M059J (cell line): ENCODE results near the gene GRIP2. TPM values are rescaled to one million over a fixed set of nuclear protein-coding genes. Genes with fewer than 3 reads are reported as not detected.

Source experiments
- DNase-seq: peaks from one replicate; pipeline ENCODE4 v3.0.0-alpha.2; 2012; ENCODE audit warnings: low read depth
- total RNA-seq: library from RNA; depleted of rRNA; stranded (reverse); fragments of >200 nt; shearing (Covaris generic); gene quantifications from 2 replicates; pipeline ENCODE4 v1.2.3, GENCODE V29; 2014

Gene GRIP2
- total RNA-seq, 1 experiment from 2014 or later: 7.6 TPM

DNA sequence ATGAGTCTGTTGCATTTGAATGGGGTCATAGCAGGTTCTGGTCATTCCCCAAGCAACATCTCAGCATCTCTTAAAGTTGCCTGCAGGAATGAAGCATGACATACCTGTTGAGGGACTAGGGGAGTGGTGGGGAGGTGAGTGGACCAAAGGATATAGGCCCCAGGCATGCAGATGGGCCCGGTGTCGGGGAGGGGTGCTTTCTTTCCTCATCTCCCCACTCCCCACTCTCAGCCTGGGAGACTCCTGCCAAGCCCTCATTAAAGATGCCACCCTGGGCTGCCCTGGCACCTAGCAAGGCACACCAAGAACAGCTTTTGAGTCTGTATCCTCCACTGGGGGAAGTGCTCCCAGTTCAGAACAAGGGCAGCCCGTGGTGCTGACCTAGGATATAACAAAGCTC, 54.2 kb downstream of the GRIP2 start:
- no peak for DNase-seq

DNA sequence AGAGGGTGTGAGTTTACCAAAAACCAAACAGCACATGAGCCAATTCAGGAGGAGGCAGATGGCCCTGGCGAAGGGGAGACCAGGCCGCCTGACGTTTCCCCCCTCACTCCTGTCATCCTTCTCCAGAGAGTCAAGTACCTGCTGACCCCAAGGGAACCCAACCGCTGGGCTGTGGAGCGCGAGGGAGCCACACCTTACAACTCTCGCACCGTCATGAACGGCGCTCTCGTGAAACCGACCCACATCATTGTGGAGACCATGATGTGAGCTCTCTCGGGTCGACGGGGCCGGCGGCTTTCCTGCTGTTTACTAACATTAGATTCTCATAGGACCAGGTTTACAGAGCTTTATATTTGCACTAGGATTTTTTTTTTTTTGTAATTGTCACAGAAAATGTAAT, 55.4 kb downstream of the GRIP2 start:
- DNase-seq: no peak

DNA sequence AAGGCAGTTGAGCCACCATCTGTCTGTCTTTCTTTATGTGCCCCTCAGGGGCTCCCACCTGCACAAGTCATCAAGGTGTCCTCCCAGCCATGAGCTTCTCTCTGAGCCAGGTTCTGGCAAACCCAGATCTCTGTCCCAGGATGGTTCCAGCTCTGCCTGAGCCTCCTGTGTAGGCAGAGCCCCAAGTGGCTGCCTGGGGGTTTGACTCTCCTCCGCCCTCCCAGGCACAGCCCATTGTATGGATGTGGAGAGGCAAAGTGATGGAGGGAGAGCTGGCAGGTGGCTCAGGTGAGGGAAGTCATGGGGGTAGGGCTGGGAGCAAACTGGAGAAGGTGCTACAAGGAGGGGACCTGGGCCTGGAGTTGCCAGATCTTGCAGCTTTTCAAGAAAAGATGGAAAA, 56.9 kb downstream of the GRIP2 start:
- DNase-seq: no peak

DNA sequence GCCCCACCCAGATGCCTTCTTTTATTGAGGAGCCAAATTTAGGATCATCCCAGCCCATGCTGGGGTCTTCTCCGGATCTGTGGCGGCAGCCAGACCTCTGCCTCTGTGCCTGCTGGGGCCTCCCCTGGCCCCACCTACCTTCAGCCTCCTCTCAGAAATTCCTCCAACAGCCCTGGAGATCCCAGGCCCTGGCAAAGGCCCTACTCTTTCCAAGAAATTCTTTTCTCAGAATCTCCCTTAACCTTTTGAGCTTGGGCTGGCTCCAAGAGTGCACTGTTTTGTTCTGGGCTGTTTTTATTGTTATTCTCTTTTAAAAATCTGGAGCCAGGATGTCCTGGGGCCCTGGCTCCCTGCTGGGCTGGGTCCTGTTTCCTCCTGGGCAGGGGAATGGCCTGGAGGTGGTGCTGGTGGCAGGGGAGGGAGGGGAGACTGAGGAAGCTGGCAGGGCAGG, 57.8 kb downstream of the GRIP2 start:
- no peak for DNase-seq

DNA sequence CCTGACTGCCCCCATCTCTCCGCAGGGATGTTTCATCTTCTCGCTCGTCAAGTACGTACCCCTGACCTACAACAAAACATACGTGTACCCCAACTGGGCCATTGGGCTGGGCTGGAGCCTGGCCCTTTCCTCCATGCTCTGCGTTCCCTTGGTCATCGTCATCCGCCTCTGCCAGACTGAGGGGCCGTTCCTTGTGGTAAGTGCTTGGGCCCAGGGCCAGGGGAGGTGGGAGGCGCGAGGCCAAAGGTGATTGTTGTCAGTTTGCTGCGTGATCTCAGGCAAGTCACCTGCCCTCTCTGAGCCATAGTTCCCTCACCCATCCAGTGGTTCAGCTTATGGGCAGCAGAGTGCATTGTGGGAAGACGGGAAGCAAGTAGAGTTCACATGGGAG, 58.5 kb downstream of the GRIP2 start:
- DNase-seq: no peak

DNA sequence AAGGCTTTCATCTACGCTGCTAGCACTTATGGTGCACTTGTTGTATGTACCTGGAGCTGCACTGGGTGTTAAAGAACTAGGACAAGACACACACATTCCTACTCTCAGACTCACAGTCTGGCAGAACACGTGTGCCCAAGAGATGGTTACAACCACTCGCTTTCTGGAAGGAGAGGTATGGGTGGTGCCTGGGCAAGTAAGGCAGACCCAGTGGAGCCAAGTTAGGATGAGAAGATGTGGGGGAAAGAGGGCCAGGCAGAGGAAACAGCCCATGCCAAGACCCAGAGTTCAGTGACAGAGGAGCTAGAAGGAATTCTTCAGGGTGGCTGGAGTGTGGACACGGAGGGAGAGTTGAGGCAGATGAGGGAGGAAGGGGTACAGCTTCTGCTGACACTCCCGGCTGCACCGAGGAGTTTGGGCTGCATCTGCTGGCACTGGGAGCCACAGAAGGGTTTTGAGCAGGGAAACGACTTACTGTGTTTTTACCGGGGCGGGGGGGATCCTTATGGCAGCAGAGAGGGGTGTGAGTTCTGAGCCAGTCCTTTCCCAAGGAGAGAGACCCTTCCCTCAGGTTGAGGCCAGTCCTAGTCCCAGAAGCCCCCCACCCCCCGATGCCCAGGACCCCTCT, 59.0 kb downstream of the GRIP2 start:
- DNase-seq: no peak

DNA sequence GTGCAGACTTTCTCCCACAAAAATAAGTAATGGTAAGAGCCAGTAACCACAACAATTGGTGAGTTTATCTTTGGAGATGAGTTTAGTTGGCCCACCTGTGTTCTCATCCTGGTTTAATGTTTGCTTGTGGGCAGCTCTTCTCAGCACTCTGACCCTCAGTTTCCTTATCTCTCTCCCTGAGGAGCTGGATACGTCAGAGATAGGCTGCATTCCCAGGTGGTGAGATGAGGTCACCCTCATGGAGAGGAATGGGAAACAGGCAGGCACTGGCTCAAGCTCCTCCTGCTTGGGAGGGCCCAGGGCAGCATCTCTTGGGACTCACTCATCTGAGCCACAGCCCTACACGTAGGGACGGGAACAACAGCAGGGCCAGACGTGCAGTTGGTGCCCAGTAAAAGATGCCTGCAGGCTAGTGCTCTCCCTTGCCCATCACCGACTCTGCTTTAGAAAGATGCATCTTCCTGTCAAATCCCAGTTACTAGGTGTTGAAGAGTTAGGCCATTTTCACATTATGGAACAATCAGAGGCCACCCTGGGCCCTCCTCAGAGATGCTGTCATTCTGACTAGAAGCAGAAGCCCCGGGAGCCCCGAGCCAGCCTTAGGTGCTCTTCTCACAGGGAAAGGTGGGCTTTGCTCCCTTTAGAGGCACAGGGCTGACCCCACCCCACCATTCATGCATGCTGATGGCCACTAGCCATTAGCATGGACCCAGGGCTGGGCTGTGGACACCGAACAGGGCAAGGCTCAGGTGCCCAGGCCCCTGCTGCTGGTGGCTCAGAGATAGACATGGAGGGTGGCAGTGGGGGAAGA, 59.7 kb downstream of the GRIP2 start:
- peak; percentile 52 for DNase-seq

DNA sequence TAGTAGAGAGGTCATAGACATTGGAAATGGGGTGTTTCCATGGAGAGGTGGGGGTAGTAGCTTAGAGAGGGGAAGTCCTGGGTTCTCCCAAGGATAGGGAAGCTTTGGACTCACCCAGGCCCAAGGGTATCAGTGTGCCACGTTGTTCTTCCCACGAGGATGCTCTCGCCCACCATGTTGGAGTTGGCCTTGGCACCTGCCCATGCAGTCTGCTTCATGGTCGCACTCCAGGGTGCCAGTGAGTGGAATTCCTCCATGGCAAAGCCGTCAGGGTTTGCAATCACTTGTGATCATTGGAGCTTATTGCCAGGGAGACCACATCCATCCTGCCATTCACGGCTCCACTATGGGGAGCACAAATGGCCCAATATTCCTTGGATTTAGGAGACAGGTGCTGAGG, 60.6 kb downstream of the GRIP2 start:
- DNase-seq: no peak

DNA sequence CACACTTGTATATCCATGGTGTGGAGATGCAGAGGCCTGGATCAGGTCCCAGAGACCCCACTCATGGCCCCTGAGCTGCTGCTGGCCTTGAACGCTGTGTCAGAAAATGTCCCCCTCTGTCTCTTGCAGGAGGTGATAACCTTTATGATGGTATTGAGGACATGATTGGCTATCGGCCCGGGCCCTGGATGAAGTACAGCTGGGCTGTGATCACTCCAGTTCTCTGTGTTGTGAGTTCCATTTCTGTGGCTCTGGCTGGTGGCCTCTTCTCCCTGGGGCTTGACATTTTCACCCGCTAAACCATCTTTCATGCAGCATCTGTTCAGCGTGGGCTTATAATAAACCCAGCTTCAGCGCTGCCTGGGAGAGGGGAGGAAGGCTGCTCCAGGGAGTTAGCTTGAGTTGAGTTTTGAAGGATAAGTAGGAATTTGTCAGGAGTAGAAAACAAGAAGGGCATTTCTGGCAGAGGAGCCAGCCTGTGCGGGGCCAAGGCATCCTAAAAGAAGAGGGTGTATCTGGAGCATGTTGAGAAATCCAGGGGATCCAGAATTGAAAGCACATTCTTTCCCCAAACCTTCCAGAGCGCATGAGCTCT, 61.1 kb downstream of the GRIP2 start:
- no peak for DNase-seq

DNA sequence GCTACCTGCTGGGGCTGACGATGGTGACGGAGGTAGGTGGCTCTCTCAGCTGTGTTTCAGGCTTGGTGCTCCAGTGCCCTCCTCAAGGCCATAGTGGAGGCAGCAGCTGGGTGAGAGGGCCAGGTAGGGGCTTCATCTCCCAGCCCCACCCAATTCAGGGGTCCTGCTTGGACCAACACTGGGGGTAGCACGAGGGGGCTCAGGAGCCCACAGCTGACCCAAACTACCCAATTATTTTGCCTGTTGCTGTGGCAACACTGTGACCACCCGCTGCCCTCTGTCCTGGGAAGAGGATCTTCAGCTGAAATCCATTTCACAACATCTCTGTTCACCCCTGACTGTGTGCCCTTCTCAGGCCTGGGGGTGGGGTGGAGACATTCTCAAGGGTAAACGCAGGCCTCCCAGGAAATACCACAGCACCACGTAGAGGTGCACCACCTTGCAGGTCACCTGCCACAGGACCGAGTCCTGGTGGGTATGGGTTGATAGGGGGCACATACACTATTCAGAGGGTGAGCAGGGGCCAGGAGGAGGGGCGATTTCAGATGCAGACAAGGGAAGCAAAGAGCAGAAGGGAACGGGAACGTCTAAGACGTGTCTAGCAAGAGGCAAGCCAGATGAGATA, 62.7 kb downstream of the GRIP2 start:
- no peak for DNase-seq

DNA sequence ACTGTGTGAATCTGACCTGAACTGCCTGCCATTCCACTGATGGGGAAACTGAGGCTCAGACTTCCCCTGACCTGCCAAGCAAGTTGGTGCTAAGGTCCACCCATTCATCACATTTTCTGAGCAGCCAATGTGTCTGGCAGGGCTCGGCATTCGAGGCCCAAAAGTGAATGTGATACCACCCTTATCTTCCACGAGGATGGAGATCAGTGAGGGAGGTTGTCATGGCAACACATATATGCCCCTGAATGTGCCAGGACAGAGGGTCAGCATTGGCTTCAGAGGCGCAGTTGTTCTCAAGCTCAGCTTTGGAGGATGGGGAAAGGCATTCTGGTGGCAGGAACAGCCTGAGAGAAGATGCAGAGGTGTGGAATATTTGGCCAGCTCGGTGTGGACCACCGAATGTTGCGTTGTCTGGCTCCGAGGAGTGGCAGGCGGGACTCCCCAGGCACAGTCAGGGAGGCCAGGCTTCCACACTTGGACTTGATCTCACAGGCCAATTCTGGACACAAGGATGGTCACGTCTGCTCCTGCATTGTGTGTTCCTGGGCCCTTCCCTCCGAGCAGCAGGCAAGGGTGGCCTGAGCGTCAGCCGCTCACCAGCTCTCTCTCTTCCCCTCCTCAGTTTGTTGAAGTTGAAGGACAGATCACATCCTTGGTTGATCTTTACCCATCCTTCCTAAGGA, 63.4 kb downstream of the GRIP2 start:
- no peak for DNase-seq

DNA sequence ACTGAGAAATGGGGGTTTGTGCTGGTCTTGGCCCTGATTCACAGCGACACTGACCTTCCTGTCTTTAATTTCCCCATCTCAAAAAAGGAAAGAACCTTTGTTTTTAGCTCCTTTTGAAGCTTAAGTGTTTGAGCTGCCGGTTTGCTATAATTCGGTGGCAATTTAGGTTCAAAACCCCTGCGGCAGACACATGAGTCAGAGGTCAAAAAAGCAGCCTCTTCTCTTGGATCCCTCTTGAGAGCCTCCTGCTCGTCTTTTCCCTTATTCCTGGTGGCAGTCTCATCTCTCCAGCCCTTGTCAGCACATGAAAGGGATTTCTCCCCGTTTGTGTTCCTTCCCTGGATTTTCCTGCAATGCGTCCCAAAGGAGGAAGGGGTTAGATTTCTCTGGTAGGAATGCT, 64.5 kb downstream of the GRIP2 start:
- no peak for DNase-seq

DNA sequence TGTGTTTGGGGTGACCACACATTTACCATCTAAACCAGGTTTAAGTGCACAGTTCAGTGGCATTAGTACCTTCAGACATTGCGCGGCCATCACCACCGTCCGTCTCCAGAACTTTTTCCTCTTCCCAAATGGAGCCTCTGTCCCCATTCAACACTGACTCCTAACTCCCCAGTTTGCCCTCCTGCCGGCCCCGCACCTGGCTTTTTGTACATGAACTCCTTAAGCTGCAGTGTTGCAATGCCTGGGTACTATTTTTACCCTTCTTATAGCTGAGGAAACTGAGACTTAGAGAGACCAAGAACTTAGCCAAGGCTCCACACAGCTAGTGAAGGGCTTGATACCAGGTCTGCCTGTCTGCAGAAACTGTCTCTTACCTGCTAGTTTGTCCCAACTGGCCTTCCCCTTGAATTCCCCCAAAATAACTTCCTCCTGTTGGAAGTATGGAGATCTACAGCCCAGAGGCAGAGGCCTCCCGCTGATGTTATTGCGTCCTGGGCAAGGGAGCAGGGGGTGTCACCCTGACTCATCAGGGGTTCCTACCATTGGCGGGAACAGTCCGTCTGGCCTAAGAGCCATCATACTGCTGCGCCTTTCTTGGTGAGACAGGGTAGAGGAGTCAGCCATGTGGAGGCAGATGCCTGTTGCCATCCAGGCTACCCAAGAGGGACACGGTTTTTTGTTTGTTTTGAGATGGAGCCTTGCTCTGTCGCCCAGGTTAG, 65.6 kb downstream of the GRIP2 start:
- DNase-seq: no peak

DNA sequence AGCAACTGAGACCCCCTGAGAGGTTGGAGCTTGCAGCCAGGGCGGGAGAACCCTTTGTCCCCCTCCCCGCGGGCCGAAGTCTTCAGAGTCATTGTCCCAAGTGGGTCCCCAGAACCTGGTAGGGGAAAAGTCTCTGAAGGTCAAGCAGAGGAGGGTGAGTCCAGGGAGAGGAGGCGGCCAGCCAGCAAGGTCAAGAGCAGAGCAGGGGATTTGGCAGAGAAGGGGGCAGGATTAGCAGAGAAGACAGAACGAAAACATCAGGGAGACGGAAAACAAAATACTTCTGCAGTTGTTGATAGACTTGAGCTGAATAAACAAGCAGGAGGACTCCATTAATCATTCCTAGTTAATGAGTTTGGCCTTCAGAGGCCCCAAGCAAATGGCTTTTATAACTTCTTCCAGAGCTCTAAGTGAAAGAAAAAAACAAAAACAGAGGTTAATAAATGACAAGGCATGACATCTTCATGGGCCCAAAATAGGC, 66.7 kb downstream of the GRIP2 start:
- peak; percentile 21 for DNase-seq

DNA sequence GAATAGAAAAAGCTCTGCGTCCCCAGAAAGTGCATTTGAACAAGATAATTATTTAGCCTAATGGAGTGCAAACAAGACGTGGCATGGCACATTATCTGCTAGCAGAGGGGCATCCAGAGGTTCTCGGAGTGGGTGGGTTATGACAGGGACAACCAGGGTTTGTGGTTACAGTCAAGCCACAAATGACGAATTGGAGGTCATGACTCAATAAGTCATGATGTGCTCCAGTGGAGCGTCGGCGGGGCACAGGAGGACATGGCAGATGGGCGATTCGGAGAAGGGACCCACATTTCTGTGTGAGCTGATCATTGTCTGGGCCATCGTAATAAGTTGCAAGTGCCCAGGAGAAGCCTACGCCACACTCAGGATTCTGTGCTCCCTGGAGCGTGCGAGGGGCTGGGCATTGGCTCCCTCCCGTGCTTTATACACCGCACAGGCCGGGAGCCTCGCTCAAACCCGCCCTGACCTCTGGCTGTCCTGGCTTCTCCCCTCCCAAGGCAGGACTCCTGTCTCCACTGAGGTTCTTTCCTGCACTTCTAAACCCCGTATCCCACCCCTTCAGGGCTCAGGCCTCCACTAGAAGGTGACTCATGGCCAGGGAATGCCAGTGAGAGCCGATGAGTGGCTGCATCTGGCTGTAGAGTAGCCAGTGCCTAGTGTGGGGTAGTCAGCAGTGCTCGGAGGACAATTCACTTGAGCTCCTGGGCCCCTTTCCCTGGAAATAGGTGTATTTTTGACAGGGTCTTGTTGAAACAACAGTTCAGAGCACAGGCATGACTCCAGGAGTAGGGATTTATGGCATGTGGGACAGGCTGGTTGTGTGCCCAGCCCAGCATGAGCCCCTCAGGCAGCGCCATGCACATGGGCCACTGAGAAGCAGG, 67.4 kb downstream of the GRIP2 start:
- peak; percentile 98 for DNase-seq

DNA sequence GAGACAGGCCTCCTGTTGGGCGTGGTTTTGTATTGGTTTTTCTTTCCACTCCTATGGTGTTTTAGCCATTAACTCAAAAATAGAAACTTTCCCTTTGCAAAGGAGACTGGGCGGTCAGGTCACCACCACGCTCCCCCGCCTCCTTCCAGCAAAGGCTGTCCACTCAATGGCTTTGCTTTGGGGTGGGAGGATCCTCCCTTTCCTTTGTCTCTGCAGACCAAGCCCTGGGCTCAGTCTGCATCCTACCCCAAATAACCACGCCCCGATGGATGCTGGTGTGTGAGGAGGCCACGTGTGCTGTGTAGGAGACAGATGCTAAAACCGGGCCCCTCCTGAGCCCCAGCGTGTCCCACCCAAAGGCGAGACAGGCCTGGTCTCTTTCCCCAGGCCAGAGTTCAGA, 68.5 kb downstream of the GRIP2 start:
- DNase-seq: peak; percentile 27

DNA sequence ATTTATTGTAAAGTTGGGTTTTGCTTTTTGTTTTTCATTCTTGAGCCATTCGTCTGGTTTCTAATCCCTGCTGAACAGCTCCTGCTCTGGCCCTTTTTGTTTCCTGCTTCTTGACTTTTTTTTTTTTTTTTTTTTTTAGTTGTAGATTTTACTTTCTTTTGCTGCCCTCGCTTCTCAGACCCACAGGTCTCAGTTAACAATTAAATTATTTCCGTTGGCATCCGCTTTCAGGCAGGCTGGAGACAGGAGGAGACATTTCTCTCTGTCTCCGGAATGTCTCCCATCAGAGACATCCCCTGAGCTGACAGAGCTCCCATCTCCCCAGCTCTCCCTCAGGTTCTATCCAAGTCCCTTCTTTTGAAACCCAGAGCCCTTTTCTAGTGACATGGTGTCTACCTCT, 69.1 kb downstream of the GRIP2 start:
- no peak for DNase-seq

DNA sequence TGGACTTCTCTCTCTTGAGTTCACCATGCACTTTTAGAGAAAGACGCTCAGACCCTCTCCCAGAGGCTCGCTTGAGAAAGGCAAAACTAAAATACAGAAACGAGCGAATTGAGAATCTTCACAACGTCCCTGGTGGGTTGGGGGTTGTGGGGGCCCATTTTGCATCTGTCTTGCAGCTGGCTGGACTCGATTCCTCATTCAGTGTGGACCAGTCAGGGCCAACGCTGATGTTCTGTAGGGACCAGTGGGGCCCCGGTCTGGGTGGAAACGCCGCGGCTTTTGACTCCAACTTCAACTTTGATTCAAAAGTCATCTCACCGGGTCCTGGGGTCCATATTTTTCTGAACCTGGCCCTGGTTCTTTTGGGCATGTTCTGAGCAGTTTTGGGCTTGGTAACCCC, 69.7 kb downstream of the GRIP2 start:
- DNase-seq: no peak

DNA sequence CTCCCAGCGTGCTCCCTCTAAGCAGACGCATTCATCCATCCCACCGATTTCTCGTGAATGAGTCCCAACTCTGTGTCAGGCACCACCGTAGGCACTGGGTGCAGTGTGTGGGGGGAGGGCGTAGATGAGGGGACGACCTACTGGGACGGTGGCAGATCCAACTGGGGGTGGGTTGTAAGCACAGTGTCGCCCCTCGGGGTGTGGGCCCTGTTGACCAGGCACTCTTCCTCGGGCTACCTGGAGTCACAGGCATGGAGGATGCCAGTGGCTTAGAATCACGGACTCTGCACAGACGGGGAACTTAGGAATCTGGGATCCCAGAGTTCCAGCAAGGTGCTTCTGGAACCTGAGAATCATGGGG, 71.5 kb downstream of the GRIP2 start:
- no peak for DNase-seq
